Measurements from ENCODE around the gene BEST2.

Gene BEST2

GRCh38 chr19:12770922-12771321, 19.3 kb downstream of the BEST2 start:
- no peak for DNase-seq

- no peak for DNase-seq
Observed at GRCh38 chr19:12772323-12772722, 20.7 kb downstream of the BEST2 start.

- DNase-seq, result peak in 1 of 5 experiments; percentile 44
Observed at GRCh38 chr19:12773571-12773970, 22.0 kb downstream of the BEST2 start.

- DNase-seq, result peak in 1 of 5 experiments; percentile 48
Observed at GRCh38 chr19:12774588-12775555, 23.3 kb downstream of the BEST2 start, which contains the start of gene HOOK2. Gene HOOK2, minus strand, starts transcription at chr19:12775552. Its CDS starts 103 bp downstream, at chr19:12775449.

GRCh38 chr19:12777217-12778016, 25.8 kb downstream of the BEST2 start:
- peak; percentile 68 to 81 (median 70) for DNase-seq

GRCh38 chr19:12778017-12778904, 26.7 kb downstream of the BEST2 start:
- DNase-seq, result peak in 4 of 5 experiments; percentile 29 to 62 (median 37)

- DNase-seq, result no peak
Observed at GRCh38 chr19:12778905-12779161, 27.2 kb downstream of the BEST2 start.

- DNase-seq, result no peak
Observed at GRCh38 chr19:12779162-12779993, 27.8 kb downstream of the BEST2 start.

- DNase-seq, result no peak
Observed at GRCh38 chr19:12782174-12782423, 30.5 kb downstream of the BEST2 start.

- DNase-seq, result peak; percentile 75 to 99 (median 95)
Observed at GRCh38 chr19:12782424-12783290, 31.1 kb downstream of the BEST2 start.

GRCh38 chr19:12783291-12783848, 31.8 kb downstream of the BEST2 start:
- DNase-seq, result peak in 1 of 5 experiments; percentile 88

GRCh38 chr19:12783849-12784393, 32.3 kb downstream of the BEST2 start:
- DNase-seq, result peak in 1 of 5 experiments; percentile 50

- peak in 1 of 5 experiments; percentile 86 for DNase-seq
Observed at GRCh38 chr19:12784394-12784870, 32.8 kb downstream of the BEST2 start.

GRCh38 chr19:12784871-12785430, 33.4 kb downstream of the BEST2 start:
- DNase-seq, result peak in 2 of 5 experiments; percentile 74 to 95

GRCh38 chr19:12785431-12786031, 33.9 kb downstream of the BEST2 start:
- DNase-seq, result no peak

GRCh38 chr19:12786141-12786870, 34.7 kb downstream of the BEST2 start:
- DNase-seq, result no peak

- no peak for DNase-seq
Observed at GRCh38 chr19:12786952-12787351, 35.4 kb downstream of the BEST2 start.

GRCh38 chr19:12787458-12787857, 35.9 kb downstream of the BEST2 start:
- DNase-seq, result no peak
